ENCODE results near the gene TBC1D10B.

TBC1D10B gene

GRCh38 chr16:30413112-30413806 is 43.0 kb upstream of the TBC1D10B start:
- H3K4me1 ChIP-seq, result peaks cover 46 to 76% (median 68%) of the 10 kb centered on the region in 10 experiments
- H3K36me3 ChIP-seq, result peaks cover 10 to 67% (median 49%) of the 10 kb centered on the region in 11 experiments
- H3K4me3 ChIP-seq, result no peak overlapping the region
- H3K9ac ChIP-seq, result peak overlapping the region in 4 of 11 experiments; percentile 7 to 43 (median 22); a peak in 7 of 22 replicates
- TF ChIP-seq Cebpa-rat (IDR thresholded peaks at IDR 0.05), result no peak
- H4K20me1 ChIP-seq, result peaks cover 0 to 94% (median 39%) of the 10 kb centered on the region in 11 experiments; a peak in 17 of 22 replicates
- no peaks in the 10 kb centered on the region for H3K9me3 ChIP-seq (replicated peaks in 1 of 11)
- H3K27ac ChIP-seq, result 0 out of 22 replicates have a peak overlapping the region, but pooled peaks of 2 of the 11 experiments have one; percentile 2 to 12
- peak overlapping the region in 6 of 11 experiments; percentile 62 to 98 (median 89); a peak in 9 of 22 replicates for H3K4me2 ChIP-seq
- H3K27me3 ChIP-seq, result no peaks in the 10 kb centered on the region

DNA sequence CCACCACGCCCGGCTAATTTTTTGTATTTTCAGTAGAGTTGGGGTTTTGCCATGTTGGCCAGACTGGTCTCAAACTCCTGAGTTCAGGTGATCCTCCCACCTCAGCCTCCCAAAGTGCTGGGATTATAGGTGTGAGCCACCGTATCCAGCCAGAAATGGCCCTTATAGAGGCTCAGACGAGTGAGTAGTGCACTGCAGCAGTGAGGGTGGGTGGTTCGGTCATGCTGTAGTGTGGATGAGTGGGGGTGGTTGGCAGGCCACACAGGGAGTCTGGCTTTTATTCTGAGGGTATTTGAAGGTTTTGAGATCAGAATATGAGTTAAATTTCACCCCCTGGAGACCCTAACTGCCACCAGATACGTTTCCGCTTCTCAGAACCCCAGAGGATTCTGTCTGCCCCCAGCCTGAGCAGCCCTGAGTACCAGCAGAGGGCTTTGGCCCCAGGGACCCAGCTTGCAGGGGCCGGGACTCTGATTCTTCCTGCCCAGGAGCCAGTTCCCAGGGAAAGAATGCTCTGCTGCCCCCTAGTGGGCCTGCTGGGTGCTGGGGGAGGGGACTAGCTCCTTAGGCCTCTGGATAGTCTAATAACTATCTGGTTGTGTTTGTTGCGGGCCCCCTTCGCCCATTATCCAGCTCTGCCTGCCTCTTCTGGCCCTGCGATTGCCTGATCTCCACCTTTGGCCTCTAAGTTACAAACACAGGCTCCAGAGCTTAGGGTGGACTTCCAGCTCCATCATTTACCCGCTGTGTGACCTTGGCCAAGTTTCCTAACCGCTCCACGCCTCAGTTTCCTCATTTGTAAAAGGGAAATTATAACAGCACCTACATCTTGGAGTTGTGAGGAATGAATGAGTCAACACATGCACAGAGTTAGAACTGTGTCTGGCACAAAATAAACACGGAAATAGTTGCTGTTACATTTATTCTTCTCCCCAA is 39.1 kb upstream of the TBC1D10B start:
- H3K4me2 ChIP-seq, result peak overlapping the region; percentile 84 to 98 (median 90)
- peak overlapping the region; percentile 25 to 94 (median 86); a peak in 19 of 22 replicates for H3K9ac ChIP-seq

GRCh38 chr16:30407804-30408534 is 37.7 kb upstream of the TBC1D10B start:
- Histone ChIP-seq H3K9ac (peak overlapping the region; percentile 75 to 94 (median 88)), H3K4me2 (peak overlapping the region; percentile 84 to 98 (median 90)), H3K4me3 (peak overlapping the region; percentile 61 to 82 (median 70)), H3K36me3 (peaks cover 5 to 33% (median 30%) of the 10 kb centered on the region in 11 experiments; a peak in 18 of 22 replicates), H3K9me3 (replicated peaks in 1 of 11) (no peaks in the 10 kb centered on the region), H3K27ac (peak overlapping the region; percentile 30 to 95 (median 88); a peak in 21 of 22 replicates), H3K4me1 (peaks cover 53 to 80% (median 71%) of the 10 kb centered on the region in 10 experiments), H4K20me1 (peaks cover 0 to 48% (median 15%) of the 10 kb centered on the region in 11 experiments; a peak in 13 of 22 replicates), H3K27me3 (no peaks in the 10 kb centered on the region)
- no peak for TF ChIP-seq Cebpa-rat (IDR thresholded peaks at IDR 0.05)

More for the DNA sequence above, 39.1 kb upstream of the TBC1D10B start:
- peak overlapping the region in 9 of 11 experiments; percentile 22 to 95 (median 90); a peak in 17 of 22 replicates for H3K27ac ChIP-seq
- no peak for TF ChIP-seq Cebpa-rat (IDR thresholded peaks at IDR 0.05)
- no peaks in the 10 kb centered on the region for H3K27me3 ChIP-seq
- H3K4me3 ChIP-seq, result peak overlapping the region in 8 of 10 experiments; percentile 68 to 82 (median 72); a peak in 17 of 20 replicates
- H4K20me1 ChIP-seq, result peaks cover 0 to 62% (median 15%) of the 10 kb centered on the region in 11 experiments; a peak in 13 of 22 replicates
- peaks cover 10 to 48% (median 44%) of the 10 kb centered on the region in 11 experiments for H3K36me3 ChIP-seq
- H3K9me3 ChIP-seq (replicated peaks in 1 of 11), result no peaks in the 10 kb centered on the region
- H3K4me1 ChIP-seq, result peaks cover 45 to 83% (median 75%) of the 10 kb centered on the region in 10 experiments

DNA sequence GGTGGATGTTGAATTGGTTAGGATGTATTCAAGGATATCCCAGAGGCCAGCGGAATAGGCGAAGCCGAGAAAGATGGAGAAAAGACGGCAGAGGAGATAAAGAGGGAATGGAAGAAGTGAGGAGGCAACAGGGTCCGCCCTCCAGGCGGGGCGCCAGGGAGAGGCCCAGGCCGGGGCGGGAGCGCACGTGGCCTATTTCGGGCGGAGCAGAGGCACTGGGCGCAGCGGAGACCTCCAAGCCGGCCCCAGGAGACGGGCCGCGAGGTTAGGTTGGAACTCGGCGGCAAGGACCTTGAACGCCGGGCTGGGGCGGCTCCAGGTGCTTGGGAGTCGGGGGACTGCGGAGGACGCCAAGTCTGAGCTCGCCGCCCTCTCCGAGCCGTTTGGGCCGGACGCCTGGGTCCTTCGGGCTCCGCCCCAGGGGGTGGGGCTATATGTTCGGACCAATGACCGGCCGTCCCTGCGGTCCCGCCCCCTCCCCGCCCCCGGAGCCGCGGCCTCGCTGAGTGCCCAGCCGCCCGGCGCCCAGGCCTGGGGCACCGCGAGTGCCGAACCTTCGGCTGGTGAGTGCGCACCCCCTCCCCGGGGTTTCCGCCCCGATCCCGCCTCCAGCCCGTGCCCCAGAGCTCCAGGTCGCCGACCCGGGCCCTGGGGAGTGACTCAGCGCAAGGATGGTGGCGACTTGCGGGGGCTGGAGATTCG is 37.0 kb upstream of the TBC1D10B start, which contains the start of gene ZNF771:
Gene ZNF771 (plus strand): TSS at position 505 of the 702 bp plus-strand sequence. CDS start 448 bp downstream, outside the sequence.
- no peak for TF ChIP-seq Cebpa-rat (IDR thresholded peaks at IDR 0.05)
- peaks cover 5 to 26% (median 23%) of the 10 kb centered on the region in 11 experiments; a peak in 18 of 22 replicates for H3K36me3 ChIP-seq
- H4K20me1 ChIP-seq, result peaks cover 0 to 41% (median 11%) of the 10 kb centered on the region in 11 experiments; a peak in 13 of 22 replicates
- no peaks in the 10 kb centered on the region for H3K9me3 ChIP-seq (replicated peaks in 1 of 11)
- peak within 1 kb of the TSS; percentile 75 to 94 (median 88) for H3K9ac ChIP-seq
- no peaks in the 10 kb centered on the region for H3K27me3 ChIP-seq
- H3K4me1 ChIP-seq, result peaks cover 51 to 78% (median 66%) of the 10 kb centered on the region in 10 experiments
- H3K4me2 ChIP-seq, result peak within 1 kb of the TSS; percentile 84 to 98 (median 90)
- H3K4me3 ChIP-seq, result peak within 1 kb of the TSS; percentile 61 to 82 (median 70)
- H3K27ac ChIP-seq, result peak within 1 kb of the TSS; percentile 30 to 95 (median 88); a peak in 21 of 22 replicates

DNA sequence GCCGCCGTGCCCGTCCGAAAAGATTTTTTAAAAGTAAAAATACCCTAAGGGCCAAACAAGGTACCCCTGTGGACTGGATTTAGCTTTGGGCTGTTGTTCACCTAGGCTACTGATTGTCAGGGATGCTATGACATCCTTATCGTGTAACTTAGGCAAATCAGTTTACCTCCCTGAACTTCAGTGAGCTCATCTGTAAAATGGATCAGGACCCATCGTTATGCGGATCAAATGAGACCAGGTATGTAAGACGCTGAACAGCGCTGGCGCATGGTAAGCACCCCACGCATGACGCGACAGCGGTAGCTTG is 36.5 kb upstream of the TBC1D10B start:
- no peaks in the 10 kb centered on the region for H3K27me3 ChIP-seq
- H3K27ac ChIP-seq, result peak overlapping the region in 10 of 11 experiments; percentile 74 to 95 (median 89); a peak in 19 of 22 replicates
- peaks cover 1 to 21% (median 18%) of the 10 kb centered on the region in 11 experiments; a peak in 17 of 22 replicates for H3K36me3 ChIP-seq
- peak overlapping the region; percentile 75 to 94 (median 88); a peak in 21 of 22 replicates for H3K9ac ChIP-seq
- no peak for TF ChIP-seq Cebpa-rat (IDR thresholded peaks at IDR 0.05)
- H3K4me1 ChIP-seq, result peaks cover 46 to 78% (median 65%) of the 10 kb centered on the region in 10 experiments
- H3K4me3 ChIP-seq, result peak overlapping the region; percentile 61 to 82 (median 70)
- H3K9me3 ChIP-seq (replicated peaks in 1 of 11), result no peaks in the 10 kb centered on the region
- H4K20me1 ChIP-seq, result peaks cover 0 to 36% (median 6%) of the 10 kb centered on the region in 11 experiments; a peak in 11 of 22 replicates
- H3K4me2 ChIP-seq, result peak overlapping the region; percentile 80 to 98 (median 89)

- Histone ChIP-seq H3K27ac (peak overlapping the region in 5 of 11 experiments; percentile 85 to 89 (median 88); a peak in 4 of 22 replicates), H3K9me3 (replicated peaks in 1 of 11) (no peaks in the 10 kb centered on the region), H4K20me1 (peaks cover 0 to 17% (median 0%) of the 10 kb centered on the region in 11 experiments; a peak in 3 of 22 replicates), H3K36me3 (peaks cover 13 to 25% (median 18%) of the 10 kb centered on the region in 11 experiments), H3K4me1 (peaks cover 46 to 84% (median 70%) of the 10 kb centered on the region in 10 experiments), H3K27me3 (no peaks in the 10 kb centered on the region), H3K4me3 (no peak overlapping the region), H3K9ac (peak overlapping the region in 3 of 11 experiments; percentile 83 to 90 (median 83); a peak in 4 of 22 replicates), H3K4me2 (peak overlapping the region in 9 of 11 experiments; percentile 81 to 99 (median 95); a peak in 16 of 22 replicates)
- TF ChIP-seq Cebpa-rat (IDR thresholded peaks at IDR 0.05), result no peak
Observed at GRCh38 chr16:30401768-30402425, 31.6 kb upstream of the TBC1D10B start.
